Activated CD4-positive, alpha-beta T cell treated with anti-CD3 and anti-CD28 coated beads, Interleukin-2, amount 50 U/mL, for 48 hours (primary cell): ENCODE measurements around the gene STOML2.

ENCODE experiments used
- DNase-seq, 2 experiments: peaks; one replicate each; pipeline ENCODE4 v3.0.0-alpha.2; 2020

The STOML2 gene

DNA sequence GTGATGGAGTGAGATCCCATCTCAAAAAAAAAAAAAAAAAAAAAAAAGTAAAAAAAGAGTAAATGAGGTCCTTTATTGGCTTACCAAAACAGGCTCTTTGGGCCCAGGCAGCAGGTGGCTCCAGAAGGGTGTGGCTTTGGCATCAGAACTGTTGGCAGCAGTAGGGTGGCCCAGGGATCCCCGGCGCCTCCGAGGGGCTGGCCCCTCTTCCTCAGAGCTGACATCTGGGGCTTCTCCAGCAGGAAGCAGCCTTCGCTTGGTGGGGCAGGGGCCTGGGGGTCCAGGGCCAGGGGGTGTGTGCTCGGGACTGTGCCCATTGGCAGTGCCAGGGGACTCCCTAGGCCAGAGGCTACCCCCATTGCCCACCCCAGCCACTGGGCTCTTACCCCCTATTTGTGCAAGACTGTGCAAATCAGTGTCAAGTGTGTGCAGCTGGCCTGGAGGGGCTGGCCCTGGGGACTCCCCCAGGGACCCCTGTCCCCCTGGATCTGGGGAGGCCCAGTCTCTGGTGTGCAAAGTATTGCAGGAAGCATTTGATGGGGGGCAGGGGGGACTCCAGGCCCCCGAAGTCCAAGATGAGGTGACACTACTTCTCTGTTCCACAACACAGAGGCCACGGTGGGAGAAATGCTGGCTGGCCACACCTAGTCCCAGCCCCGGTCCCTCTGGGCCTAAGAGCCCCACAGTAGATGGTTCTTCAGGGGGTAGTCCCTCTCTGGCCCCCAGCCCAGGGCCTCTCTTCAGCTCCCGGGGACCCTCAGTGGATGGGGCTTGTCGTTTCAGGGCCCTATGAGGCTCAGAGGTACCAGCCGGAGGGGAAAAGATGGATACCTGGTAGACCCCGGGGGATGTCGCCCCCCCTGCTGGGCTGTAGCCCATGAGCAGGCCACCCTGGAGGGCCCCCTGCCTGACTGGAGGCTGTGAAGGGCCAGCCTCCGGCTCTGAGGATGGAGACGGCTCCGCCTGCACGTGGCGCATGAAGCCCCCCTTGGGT is 4.7 kb upstream of the STOML2 start:
- DNase-seq, result no peak

DNA sequence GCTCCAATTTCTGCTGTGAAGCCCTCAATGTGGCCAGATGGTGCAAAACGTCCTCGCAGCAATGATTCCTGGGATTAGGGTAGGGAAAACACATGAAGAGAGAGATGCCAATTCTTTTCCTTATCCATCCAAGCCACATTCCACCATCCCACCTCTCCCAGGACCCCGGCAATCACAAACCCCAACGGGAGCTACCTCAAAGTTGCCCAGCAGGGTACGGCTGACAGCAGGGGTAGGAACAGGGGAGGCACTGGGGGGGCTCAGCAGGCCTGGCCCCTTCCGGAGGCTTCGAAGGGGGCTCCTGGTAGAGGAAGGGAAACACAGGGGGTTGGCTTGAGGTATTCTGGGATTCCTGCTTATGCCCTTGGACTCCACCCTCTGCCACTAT is 3.4 kb upstream of the STOML2 start:
- no peak for DNase-seq

- no peak for DNase-seq
Measured at GRCh38 chr9:35105571-35106342, 2.8 kb upstream of the STOML2 start.

- no peak for DNase-seq
Measured at GRCh38 chr9:35105126-35105525, 2.2 kb upstream of the STOML2 start.

DNA sequence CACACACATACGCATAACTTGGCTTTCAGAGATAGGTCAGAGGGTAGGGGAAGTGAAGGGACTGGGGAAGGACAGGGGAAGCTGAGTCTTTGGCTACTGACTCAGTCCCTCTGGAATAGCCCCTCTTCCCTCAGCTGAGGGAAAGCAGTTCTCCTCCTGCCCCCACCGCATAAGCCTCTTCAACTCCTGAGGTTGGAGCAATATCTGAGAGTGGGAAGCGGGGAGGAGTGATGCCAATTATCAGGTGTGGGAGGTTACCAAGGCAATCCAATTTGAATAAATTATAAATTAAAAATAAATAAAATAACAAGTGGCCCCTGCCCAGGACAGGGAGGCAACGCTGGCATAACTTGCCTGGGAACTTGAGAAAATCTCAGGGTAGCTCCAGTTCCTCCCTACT is 1.7 kb upstream of the STOML2 start:
- no peak for DNase-seq

DNA sequence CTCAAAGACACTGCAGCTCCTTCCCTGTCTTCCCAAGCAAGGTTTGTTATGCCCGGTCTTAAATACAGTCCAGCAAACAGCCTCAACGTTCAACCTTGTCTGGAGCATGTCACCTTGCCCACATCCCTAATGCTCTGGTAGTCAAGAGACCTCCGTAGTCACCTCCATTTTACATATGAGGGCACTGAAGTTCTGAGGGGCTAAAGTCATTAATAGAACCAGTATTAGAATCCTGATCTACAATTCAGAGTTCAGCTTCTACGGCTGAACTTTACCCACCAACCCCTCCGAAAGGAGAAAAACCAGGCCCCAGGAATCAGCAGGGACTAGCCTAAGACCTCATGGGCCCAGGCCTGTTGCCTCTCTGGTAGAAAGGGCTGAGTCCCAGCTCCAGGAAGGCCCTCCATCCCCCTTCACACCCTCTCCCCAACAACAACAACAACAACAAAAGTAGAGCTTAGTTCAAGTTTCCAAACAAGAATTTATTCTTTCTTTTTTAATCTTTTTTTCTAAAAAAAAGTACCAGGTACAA is 795 bp upstream of the STOML2 start:
- no peak for DNase-seq

GRCh38 chr9:35102465-35102768 is 514 bp downstream of the STOML2 start:
- DNase-seq, result peak in 1 of 2 experiments; percentile 16

- DNase-seq, result no peak
Measured at GRCh38 chr9:35097573-35097972, 5.4 kb downstream of the STOML2 start.

GRCh38 chr9:35096035-35096849 is 6.7 kb downstream of the STOML2 start, which contains the start of gene PIGO:
PIGO (minus strand) TSS chr9:35096591; CDS start chr9:35095565, 1,026 bp downstream.
- peak; percentile 89 to 92 for DNase-seq

GRCh38 chr9:35091536-35091935 is 11.4 kb downstream of the STOML2 start:
- DNase-seq, result no peak

GRCh38 chr9:35089434-35089833 is 13.5 kb downstream of the STOML2 start:
- DNase-seq, result no peak

DNA sequence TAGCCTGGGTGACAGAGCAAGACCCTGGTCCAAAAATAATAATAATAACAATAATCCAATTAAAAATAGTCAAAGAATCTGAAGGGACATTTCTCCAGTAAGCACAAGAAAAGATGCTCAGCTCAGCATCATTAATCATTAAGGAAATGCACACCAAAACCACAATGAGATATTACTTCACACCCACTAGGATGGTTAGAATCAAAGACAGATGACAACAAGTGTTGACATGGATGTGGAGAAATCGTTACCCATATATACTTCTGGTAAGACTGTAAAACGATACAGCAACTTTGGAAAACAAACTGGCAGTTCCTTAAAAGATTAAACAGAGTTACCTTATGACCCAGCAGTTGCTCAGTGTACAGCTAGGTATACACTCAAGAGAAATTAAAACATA is 17.9 kb downstream of the STOML2 start:
- DNase-seq, result no peak

GRCh38 chr9:35079426-35080341 is 23.2 kb downstream of the STOML2 start, which contains the start of gene FANCG:
FANCG (minus strand) TSS chr9:35079942; CDS start chr9:35079524, 418 bp downstream.
- peak; percentile 86 to 89 for DNase-seq

DNA sequence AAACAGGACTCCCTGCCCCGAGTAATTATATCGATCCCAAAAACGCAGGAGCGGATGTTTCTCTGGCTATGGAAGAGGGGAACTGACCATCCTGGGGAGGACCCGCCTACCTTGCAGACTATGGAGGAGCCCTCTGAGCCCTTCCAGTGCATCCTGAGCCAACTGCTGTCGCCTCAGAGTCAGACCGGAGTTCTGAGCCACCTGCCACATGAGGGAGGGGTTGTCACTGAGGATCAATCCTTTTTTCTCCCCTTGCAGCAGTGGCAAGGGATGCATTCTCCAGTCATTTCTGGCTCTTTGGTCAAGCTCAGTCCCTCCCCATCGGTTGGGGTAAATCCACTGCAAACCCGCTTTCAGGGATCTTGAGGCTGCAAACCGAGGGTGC is 23.9 kb downstream of the STOML2 start:
- peak; percentile 15 to 26 for DNase-seq

GRCh38 chr9:35078066-35078465 is 24.9 kb downstream of the STOML2 start:
- no peak for DNase-seq

GRCh38 chr9:35076848-35077247 is 26.1 kb downstream of the STOML2 start:
- no peak for DNase-seq

- no peak for DNase-seq
Measured at GRCh38 chr9:35075358-35075757, 27.6 kb downstream of the STOML2 start.

- DNase-seq, result no peak
Measured at GRCh38 chr9:35074791-35075190, 28.1 kb downstream of the STOML2 start.

- no peak for DNase-seq
Measured at GRCh38 chr9:35074141-35074540, 28.8 kb downstream of the STOML2 start.

GRCh38 chr9:35073279-35073612 is 29.7 kb downstream of the STOML2 start:
- DNase-seq, result no peak

DNA sequence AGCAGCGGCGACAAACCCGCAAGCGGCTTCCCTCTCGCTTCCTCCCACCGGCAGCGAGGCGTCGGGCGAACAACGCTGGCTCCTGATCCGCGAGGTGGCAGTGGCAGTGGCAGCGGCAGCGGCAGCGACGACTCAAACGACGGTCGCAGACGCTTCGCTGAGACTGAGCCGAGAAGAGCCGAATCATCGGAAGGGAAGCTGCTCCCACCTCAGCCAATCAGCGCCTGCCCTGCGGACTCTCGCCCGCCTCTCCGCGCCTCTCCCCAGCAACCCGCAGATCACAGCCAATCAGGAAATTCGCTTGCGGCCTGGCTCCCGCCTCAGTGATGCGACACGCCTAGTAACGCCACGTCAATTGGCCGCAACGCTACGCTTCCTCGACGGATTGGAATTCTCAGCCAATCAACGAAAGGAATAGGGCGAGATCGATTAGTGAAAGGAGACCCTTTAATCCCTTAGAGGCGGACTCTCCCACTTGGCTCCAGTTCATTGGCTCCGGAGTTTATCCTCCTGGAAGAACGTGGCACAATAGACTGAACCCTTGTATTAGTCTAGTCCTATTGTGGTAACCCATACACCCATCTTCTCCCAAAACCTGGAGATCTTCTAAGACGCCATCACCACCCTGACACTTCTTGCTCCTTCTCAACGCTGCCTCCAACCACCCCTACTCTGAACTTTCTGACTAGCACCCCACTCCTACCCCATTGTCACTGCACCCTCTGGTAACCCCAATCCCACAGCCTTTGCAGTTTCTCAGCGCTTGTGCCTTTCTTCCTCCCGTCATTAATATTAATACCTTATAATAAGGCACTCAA is 30.3 kb downstream of the STOML2 start, which contains the start of gene VCP:
TSS of gene VCP (minus strand) at position 165 of the 818 bp plus-strand sequence. CDS start 272 bp downstream, outside the sequence.
- peak; percentile 95 to 97 for DNase-seq
